ENCODE results near the gene STRN3.

GRCh38 chr14:30943694-30944093, 82.5 kb downstream of the STRN3 start:
- no peak for TF ChIP-seq POLR2A (IDR thresholded peaks at IDR 0.05)
- TF ChIP-seq CTCF (IDR thresholded peaks at IDR 0.05), result no peak

Data from vagina (tissue), 2 donors.